Measurements from ENCODE around the gene FALEC. TPM values are rescaled to one million over a fixed set of nuclear protein-coding genes. Genes with fewer than 3 reads are reported as not detected.
"Not testable (repeated sequence)": the region's sequence is repeated elsewhere in the genome, so short reads cannot be mapped to it uniquely, and the experiment has no call there.

Gene FALEC
- total RNA-seq, 1 experiment from 2014 or later: not detected

DNA sequence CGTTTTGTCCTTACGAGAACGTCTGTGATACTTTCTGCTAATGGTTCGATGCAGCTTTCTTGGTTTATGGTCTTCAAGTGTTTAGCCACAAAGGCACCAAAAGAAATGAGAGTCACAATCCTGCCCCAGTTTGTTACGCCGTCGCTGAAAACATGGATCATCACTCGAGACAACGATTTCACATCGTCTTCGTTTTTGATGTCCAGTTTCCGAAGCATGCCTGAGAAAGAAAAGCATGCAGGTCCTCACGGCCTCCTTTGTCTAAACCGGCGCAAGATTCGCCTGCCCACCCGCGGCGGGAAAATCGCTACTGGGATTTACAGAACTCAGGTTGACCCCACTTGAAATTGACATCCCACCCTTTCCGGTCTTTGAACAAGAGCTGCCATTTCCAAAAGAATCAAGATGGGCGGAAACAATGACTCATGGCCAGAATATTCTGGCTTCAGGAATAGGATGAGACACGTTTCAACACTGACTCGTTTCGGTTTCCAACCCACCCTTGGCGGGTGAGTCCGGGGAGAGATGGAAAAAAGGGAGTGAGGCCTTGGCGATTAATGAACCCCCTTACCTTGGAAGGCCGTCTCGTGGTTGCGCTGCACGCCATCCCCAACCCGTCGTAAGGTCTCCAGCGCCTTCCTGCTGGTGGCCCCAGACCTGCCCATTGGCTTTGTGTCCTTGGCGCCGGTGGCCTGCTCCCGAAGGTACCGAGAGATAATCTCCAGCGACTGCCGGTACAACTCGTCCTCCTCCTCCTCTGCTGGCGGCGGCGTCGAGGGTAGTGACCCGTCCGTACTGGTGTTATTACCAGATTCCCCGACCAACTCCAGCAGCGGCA, 62.9 kb downstream of the FALEC start:
- BruUV-seq (replicated peaks): TSS peak; percentile 28
- POLR2A ChIA-PET: interaction anchor here (0.6 to 27.7 kb wide), 28 partner anchors 11 to 1413 kb away, joined by 3 to 1801 read pairs (median 6); partner anchors contain the start of genes ADAMTSL4, ANP32E, ARNT and ENSA

DNA sequence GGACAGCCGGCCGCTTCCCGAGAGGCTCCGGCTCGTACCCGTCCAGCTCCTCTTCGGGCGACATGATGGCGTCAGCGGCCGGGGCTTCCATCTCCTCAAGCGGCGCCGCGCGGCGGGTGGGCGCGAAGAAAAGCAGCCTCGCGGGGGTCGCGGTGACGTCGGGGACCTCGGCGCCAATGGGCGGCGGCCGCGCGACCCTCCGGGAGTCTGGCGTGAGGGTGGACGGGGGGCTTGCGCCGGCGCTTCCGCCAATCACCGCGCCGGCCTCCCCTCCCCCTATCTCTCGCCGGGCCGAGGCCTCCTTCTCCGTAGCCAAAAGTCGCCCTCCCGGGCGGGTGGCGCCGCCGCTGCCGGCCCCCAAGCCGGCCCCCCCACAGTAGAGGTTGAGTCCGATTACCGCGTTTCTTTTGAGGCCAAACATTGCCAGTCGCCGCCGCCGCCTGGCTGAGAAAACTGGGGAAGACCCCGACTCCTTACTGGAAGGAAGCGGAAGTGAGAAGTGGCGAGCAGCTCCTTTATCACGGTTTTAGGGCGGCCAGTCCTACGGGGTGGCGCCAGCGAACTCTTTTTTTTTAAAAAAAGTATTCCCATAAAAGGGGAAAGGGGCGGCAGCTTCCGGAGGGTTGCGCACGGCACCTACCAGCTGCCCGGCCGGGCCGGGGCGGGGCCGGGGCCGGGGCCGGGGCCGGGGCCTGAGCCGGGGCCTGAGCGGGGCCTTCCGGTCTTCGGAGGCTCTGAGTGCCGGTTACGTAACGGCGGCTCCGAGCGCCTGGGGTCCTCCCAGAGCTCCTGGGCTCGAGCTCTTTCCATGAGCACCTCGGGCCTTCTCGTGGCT, 63.8 kb downstream of the FALEC start, which contains the start of gene MCL1:
MCL1 (minus strand) TSS at position 501 of the 835 bp plus-strand sequence; CDS start at position 421, 80 bp downstream.
- ChIA-PET CTCF (interaction anchor here (0.6 to 12.7 kb wide), 10 partner anchors 11 to 716 kb away, joined by 3 to 245 read pairs (median 4); no protein-coding TSS in a partner anchor), POLR2A (interaction anchor here (0.6 to 27.7 kb wide), 39 partner anchors 8 to 692 kb away, joined by 3 to 1801 read pairs (median 5); partner anchors contain the start of genes ADAMTSL4, ANP32E, ENSA and GOLPH3L)
- Mint-ChIP-seq H3K4me3 (ENCODE audit: unreplicated experiment) (peak within 1 kb of the TSS; percentile 99), H3K36me3 (ENCODE audit: insufficient read depth, unreplicated experiment) (peaks cover 56% of the 10 kb centered on the region), H3K27ac (ENCODE audit: low read depth, unreplicated experiment) (peak within 1 kb of the TSS; percentile 99), H3K9me3 (ENCODE audit: unreplicated experiment) (no peaks in the 10 kb centered on the region), H3K4me1 (ENCODE audit: insufficient read depth, unreplicated experiment) (peaks cover 34% of the 10 kb centered on the region), H3K27me3 (ENCODE audit: insufficient read depth, unreplicated experiment) (no peaks in the 10 kb centered on the region)
- intact Hi-C loops (cut with micrococcal nuclease): loop anchor here (1.0 to 5.0 kb wide), 3 partner anchors 18 to 118 kb away; partner anchors contain the start of gene GOLPH3L
- TF ChIP-seq, protein P1, sequence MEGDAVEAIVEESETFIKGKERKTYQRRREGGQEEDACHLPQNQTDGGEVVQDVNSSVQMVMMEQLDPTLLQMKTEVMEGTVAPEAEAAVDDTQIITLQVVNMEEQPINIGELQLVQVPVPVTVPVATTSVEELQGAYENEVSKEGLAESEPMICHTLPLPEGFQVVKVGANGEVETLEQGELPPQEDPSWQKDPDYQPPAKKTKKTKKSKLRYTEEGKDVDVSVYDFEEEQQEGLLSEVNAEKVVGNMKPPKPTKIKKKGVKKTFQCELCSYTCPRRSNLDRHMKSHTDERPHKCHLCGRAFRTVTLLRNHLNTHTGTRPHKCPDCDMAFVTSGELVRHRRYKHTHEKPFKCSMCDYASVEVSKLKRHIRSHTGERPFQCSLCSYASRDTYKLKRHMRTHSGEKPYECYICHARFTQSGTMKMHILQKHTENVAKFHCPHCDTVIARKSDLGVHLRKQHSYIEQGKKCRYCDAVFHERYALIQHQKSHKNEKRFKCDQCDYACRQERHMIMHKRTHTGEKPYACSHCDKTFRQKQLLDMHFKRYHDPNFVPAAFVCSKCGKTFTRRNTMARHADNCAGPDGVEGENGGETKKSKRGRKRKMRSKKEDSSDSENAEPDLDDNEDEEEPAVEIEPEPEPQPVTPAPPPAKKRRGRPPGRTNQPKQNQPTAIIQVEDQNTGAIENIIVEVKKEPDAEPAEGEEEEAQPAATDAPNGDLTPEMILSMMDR (IDR thresholded peaks at IDR 0.05; ENCODE audit: unreplicated experiment): no peak
- no TSS peak for BruUV-seq (replicated peaks)
- peak; percentile 98 for DNase-seq (ENCODE audit: unreplicated experiment)

More for the DNA sequence above, 62.9 kb downstream of the FALEC start:
- Mint-ChIP-seq H3K27me3 (ENCODE audit: insufficient read depth, unreplicated experiment) (no peaks in the 10 kb centered on the region), H3K27ac (ENCODE audit: low read depth, unreplicated experiment) (peak overlapping the region; percentile 99), H3K9me3 (ENCODE audit: unreplicated experiment) (no peaks in the 10 kb centered on the region), H3K36me3 (ENCODE audit: insufficient read depth, unreplicated experiment) (peaks cover 65% of the 10 kb centered on the region), H3K4me3 (ENCODE audit: unreplicated experiment) (peak overlapping the region; percentile 99), H3K4me1 (ENCODE audit: insufficient read depth, unreplicated experiment) (peaks cover 35% of the 10 kb centered on the region)
- DNase-seq (ENCODE audit: unreplicated experiment): peak; percentile 95
- intact Hi-C loops (cut with micrococcal nuclease): loop anchor here (1.0 to 5.0 kb wide), 3 partner anchors 17 to 119 kb away; partner anchors contain the start of gene GOLPH3L
- TF ChIP-seq, protein P1 (IDR thresholded peaks at IDR 0.05; ENCODE audit: unreplicated experiment): no peak
- CTCF ChIA-PET: interaction anchor here (0.5 to 12.7 kb wide), 8 partner anchors 9 to 717 kb away, joined by 3 to 245 read pairs (median 4); no protein-coding TSS in a partner anchor

DNA sequence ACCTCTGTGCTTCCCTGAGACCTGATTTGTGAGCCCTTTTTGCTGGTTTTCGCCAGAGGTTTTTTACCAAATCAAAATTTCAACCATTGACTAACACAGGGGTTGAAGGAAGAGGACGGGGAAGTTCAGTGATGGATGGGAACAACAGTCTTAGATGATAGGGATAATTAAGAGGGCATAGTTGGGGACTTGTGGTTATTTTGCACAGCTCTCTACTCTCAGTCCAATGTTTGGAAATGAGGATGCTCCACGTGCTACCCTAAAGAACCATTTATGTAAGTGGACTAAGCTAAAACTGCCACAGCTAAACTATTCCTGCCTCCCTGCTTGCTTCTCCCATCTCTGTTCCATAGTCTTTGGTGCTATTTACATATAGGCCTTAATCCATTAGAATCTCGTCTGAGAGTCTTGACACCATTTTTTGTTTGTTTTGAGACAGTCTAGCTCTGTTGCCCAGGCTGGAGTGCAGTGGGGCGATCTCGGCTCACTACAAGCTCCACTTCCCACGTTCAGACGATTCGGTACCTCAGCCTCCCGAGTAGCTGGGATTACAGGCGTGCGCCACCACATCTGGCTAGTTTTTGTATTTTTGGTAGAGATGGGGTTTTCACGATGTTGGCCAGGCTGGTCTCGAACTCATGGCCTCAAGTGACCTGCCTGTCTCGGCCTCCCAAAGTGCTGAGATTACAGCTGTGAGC, 64.5 kb downstream of the FALEC start:
- POLR2A ChIA-PET: interaction anchor here (0.6 to 27.7 kb wide), 35 partner anchors 7 to 693 kb away, joined by 3 to 1801 read pairs (median 6); partner anchors contain the start of genes ADAMTSL4, ANP32E, ENSA and GOLPH3L
- no peaks in the 10 kb centered on the region for H3K27me3 Mint-ChIP-seq (ENCODE audit: insufficient read depth, unreplicated experiment)
- intact Hi-C loops (cut with micrococcal nuclease): loop anchor here (1.0 to 5.0 kb wide), 3 partner anchors 19 to 117 kb away; partner anchors contain the start of gene GOLPH3L
- TSS peak; percentile 67 for BruUV-seq (replicated peaks)
- H3K4me3 Mint-ChIP-seq (ENCODE audit: unreplicated experiment): peak overlapping the region; percentile 99
- TF ChIP-seq, protein P1 (IDR thresholded peaks at IDR 0.05; ENCODE audit: unreplicated experiment): no peak
- H3K9me3 Mint-ChIP-seq (ENCODE audit: unreplicated experiment): no peaks in the 10 kb centered on the region
- peaks cover 26% of the 10 kb centered on the region for H3K4me1 Mint-ChIP-seq (ENCODE audit: insufficient read depth, unreplicated experiment)
- no peak for DNase-seq (ENCODE audit: unreplicated experiment)
- H3K27ac Mint-ChIP-seq (ENCODE audit: low read depth, unreplicated experiment): peak overlapping the region; percentile 99
- peaks cover 49% of the 10 kb centered on the region for H3K36me3 Mint-ChIP-seq (ENCODE audit: insufficient read depth, unreplicated experiment)
- CTCF ChIA-PET: interaction anchor here (0.5 to 12.7 kb wide), 11 partner anchors 11 to 963 kb away, joined by 3 to 245 read pairs (median 4); no protein-coding TSS in a partner anchor

DNA sequence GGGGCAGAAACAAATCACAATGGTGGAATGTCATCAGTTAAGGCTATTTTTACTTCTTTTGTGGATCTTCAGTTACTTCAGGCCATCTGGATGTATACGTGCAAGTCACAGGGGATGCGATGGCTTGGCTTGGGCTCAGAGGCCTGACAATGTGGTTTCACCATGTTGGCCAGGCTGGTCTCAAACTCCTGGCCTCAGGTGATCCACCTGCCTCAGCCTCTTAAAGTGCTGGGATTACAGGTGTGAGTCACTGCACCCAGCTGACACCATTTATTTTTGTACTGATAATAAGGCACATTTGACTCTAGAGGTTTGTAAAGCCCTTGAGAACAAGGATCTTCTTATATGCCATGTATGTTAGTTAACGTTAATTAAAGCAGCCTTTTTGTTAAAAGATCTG, 65.4 kb downstream of the FALEC start:
- H3K4me3 Mint-ChIP-seq (ENCODE audit: unreplicated experiment); BruUV-seq (replicated peaks); H3K27me3 Mint-ChIP-seq (ENCODE audit: insufficient read depth, unreplicated experiment); H3K9me3 Mint-ChIP-seq (ENCODE audit: unreplicated experiment); intact Hi-C loops (cut with micrococcal nuclease); DNase-seq (ENCODE audit: unreplicated experiment): not testable (repeated sequence)
- Mint-ChIP-seq H3K27ac (ENCODE audit: low read depth, unreplicated experiment) (peak overlapping the region; percentile 99), H3K36me3 (ENCODE audit: insufficient read depth, unreplicated experiment) (peaks cover 40% of the 10 kb centered on the region), H3K4me1 (ENCODE audit: insufficient read depth, unreplicated experiment) (peaks cover 19% of the 10 kb centered on the region)
- CTCF ChIA-PET: interaction anchor here (0.5 to 12.7 kb wide), 6 partner anchors 12 to 106 kb away, joined by 3 to 245 read pairs (median 6); no protein-coding TSS in a partner anchor
- POLR2A ChIA-PET: interaction anchor here (0.6 to 27.7 kb wide), 8 partner anchors 8 to 200 kb away, joined by 3 to 1801 read pairs (median 41); partner anchors contain the start of genes ADAMTSL4, ENSA and GOLPH3L

DNA sequence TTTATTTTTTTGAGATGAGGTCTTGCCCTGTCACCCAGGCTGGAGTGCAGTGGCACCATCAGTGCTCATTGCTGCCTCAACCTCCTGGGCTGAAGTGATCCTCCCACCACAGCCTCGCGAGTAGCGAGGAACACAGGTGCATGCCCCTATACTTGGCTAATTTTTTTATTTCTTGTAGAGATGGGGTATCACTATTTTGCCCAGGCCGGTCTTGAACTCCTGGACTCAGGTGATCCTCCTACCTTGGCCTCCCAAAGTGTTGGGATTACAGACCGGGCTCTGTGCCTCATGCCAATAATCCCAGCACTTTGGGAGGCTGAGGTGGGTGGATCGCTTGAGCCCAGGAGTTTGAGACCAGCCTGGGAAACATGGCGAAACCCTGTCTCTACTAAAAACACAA, 65.9 kb downstream of the FALEC start:
- DNase-seq (ENCODE audit: unreplicated experiment); intact Hi-C loops (cut with micrococcal nuclease); H3K4me3 Mint-ChIP-seq (ENCODE audit: unreplicated experiment); H3K27ac Mint-ChIP-seq (ENCODE audit: low read depth, unreplicated experiment); BruUV-seq (replicated peaks); H3K9me3 Mint-ChIP-seq (ENCODE audit: unreplicated experiment); H3K27me3 Mint-ChIP-seq (ENCODE audit: insufficient read depth, unreplicated experiment): not testable (repeated sequence)
- H3K36me3 Mint-ChIP-seq (ENCODE audit: insufficient read depth, unreplicated experiment): peaks cover 35% of the 10 kb centered on the region
- POLR2A ChIA-PET: interaction anchor here (0.6 to 27.7 kb wide), 5 partner anchors 15 to 199 kb away, joined by 3 to 1801 read pairs (median 56); partner anchors contain the start of genes ADAMTSL4, ENSA and GOLPH3L
- CTCF ChIA-PET: interaction anchor here (1.4 to 12.7 kb wide), 4 partner anchors 11 to 40 kb away, joined by 4 to 245 read pairs (median 6); no protein-coding TSS in a partner anchor
- H3K4me1 Mint-ChIP-seq (ENCODE audit: insufficient read depth, unreplicated experiment): peaks cover 19% of the 10 kb centered on the region
